ENCODE results near the gene TSSK2.

The TSSK2 gene

GRCh38 chr22:19132153-19132552 lies 1.0 kb downstream of the TSSK2 start:
- TF ChIP-seq ZFX (IDR thresholded peaks at IDR 0.05; ENCODE audit: borderline replicate concordance) (no peak), CTCF (IDR thresholded peaks at IDR 0.05) (no peak)
- H3K27ac ChIP-seq: no peak overlapping the region

GRCh38 chr22:19132693-19133400 lies 1.7 kb downstream of the TSSK2 start:
- H3K27ac ChIP-seq: no peak overlapping the region
- TF ChIP-seq CTCF (IDR thresholded peaks at IDR 0.05): no peak
- no peak for TF ChIP-seq ZFX (IDR thresholded peaks at IDR 0.05; ENCODE audit: borderline replicate concordance)

- TF ChIP-seq CTCF (IDR thresholded peaks at IDR 0.05): no peak
- TF ChIP-seq ZFX (IDR thresholded peaks at IDR 0.05; ENCODE audit: borderline replicate concordance): no peak
- H3K27ac ChIP-seq: no peak overlapping the region
Measured at GRCh38 chr22:19133561-19133960, 2.5 kb downstream of the TSSK2 start.

- no peak overlapping the region for H3K27ac ChIP-seq
- no peak for TF ChIP-seq CTCF (IDR thresholded peaks at IDR 0.05)
- no peak for TF ChIP-seq ZFX (IDR thresholded peaks at IDR 0.05; ENCODE audit: borderline replicate concordance)
Measured at GRCh38 chr22:19134176-19134831, 3.2 kb downstream of the TSSK2 start.

- no peak overlapping the region for H3K27ac ChIP-seq
- TF ChIP-seq CTCF (IDR thresholded peaks at IDR 0.05) (no peak), ZFX (IDR thresholded peaks at IDR 0.05; ENCODE audit: borderline replicate concordance) (no peak)
Measured at GRCh38 chr22:19134874-19135273, 3.8 kb downstream of the TSSK2 start.

GRCh38 chr22:19136915-19137314 lies 5.8 kb downstream of the TSSK2 start:
- TF ChIP-seq CTCF (IDR thresholded peaks at IDR 0.05) (no peak), ZFX (IDR thresholded peaks at IDR 0.05; ENCODE audit: borderline replicate concordance) (no peak)
- H3K27ac ChIP-seq: no peak overlapping the region

Measured in 22Rv1 (cell line).